Measurements from ENCODE around the gene CYB561A3.

CYB561A3 gene

GRCh38 chr11:61338783-61339489, 22.7 kb downstream of the CYB561A3 start:
- TF ChIP-seq, protein P1, sequence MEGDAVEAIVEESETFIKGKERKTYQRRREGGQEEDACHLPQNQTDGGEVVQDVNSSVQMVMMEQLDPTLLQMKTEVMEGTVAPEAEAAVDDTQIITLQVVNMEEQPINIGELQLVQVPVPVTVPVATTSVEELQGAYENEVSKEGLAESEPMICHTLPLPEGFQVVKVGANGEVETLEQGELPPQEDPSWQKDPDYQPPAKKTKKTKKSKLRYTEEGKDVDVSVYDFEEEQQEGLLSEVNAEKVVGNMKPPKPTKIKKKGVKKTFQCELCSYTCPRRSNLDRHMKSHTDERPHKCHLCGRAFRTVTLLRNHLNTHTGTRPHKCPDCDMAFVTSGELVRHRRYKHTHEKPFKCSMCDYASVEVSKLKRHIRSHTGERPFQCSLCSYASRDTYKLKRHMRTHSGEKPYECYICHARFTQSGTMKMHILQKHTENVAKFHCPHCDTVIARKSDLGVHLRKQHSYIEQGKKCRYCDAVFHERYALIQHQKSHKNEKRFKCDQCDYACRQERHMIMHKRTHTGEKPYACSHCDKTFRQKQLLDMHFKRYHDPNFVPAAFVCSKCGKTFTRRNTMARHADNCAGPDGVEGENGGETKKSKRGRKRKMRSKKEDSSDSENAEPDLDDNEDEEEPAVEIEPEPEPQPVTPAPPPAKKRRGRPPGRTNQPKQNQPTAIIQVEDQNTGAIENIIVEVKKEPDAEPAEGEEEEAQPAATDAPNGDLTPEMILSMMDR (IDR thresholded peaks at IDR 0.05), result no peak

- TF ChIP-seq, protein P1 (IDR thresholded peaks at IDR 0.05), result no peak
Measured at GRCh38 chr11:61337706-61338470, 23.8 kb downstream of the CYB561A3 start.

GRCh38 chr11:61336171-61336935, 25.3 kb downstream of the CYB561A3 start:
- TF ChIP-seq, protein P1 (IDR thresholded peaks at IDR 0.05), result peak; percentile 95

DNA sequence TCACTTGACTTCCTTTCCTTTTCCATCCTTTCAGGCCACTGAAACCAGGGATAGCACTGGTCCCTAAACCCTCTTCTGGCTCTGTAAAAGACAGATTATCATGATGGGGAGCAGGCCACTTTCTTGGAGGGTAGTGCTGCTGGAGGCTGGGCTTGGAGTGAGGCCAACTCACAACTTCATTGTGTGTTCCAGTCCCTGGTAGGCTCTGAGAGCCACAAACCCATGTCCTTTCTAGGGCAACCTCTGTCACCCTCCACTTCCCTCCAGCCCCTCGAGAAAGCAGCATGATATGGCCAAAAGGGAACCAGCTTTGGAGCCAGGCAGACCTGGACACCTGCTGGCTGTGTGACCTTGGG, 26.3 kb downstream of the CYB561A3 start:
- TF ChIP-seq, protein P1 (IDR thresholded peaks at IDR 0.05), result no peak

- TF ChIP-seq, protein P1 (IDR thresholded peaks at IDR 0.05), result no peak
Measured at GRCh38 chr11:61334434-61335354, 27.0 kb downstream of the CYB561A3 start.

GRCh38 chr11:61333550-61334433, 27.9 kb downstream of the CYB561A3 start:
- TF ChIP-seq, protein P1 (IDR thresholded peaks at IDR 0.05), result no peak

All from LNCAP (cell line).